Measurements from ENCODE around the gene KCNK13.

The KCNK13 gene

GRCh38 chr14:90091393-90091792 is 29.6 kb downstream of the KCNK13 start:
- no peak overlapping the region for H3K27ac ChIP-seq (ENCODE audit: low read length)
- no peak overlapping the region for H3K9ac ChIP-seq (ENCODE audit: low read depth, low read length)
- no peaks in the 10 kb centered on the region for H4K20me1 ChIP-seq (ENCODE audit: insufficient read depth, low read length)
- H3K4me1 ChIP-seq (ENCODE audit: insufficient read depth, low read length): no peaks in the 10 kb centered on the region
- H3K4me2 ChIP-seq (ENCODE audit: insufficient read depth, low read length): no peak overlapping the region
- H3K79me2 ChIP-seq (ENCODE audit: insufficient read depth, low read length): no peaks in the 10 kb centered on the region
- no peaks in the 10 kb centered on the region for H3K36me3 ChIP-seq (ENCODE audit: insufficient read depth, low read length)
- no peak for TF ChIP-seq EZH2 (IDR thresholded peaks at IDR 0.05; ENCODE audit: borderline replicate concordance, low read depth, low read length, severe bottlenecking)
- TF ChIP-seq CTCF (IDR thresholded peaks at IDR 0.05; ENCODE audit: borderline replicate concordance, extremely low read depth, low read length, poor library complexity, severe bottlenecking): no peak
- ATAC-seq (ENCODE audit: insufficient read depth, low read depth) (no peak), DNase-seq (no peak)
- H3K4me3 ChIP-seq (ENCODE audit: low read depth in 1 of 2, low read length in 2 of 2): no peak overlapping the region
- no peaks in the 10 kb centered on the region for H3K27me3 ChIP-seq (ENCODE audit: insufficient read depth, low read length, poor library complexity)
- H2AFZ ChIP-seq (ENCODE audit: low read depth, low read length): no peak overlapping the region
- no peaks in the 10 kb centered on the region for H3K9me3 ChIP-seq (ENCODE audit: insufficient read depth, low read length, severe bottlenecking)

- no peaks in the 10 kb centered on the region for H4K20me1 ChIP-seq (ENCODE audit: insufficient read depth, low read length)
- H3K4me2 ChIP-seq (ENCODE audit: insufficient read depth, low read length): no peak overlapping the region
- H3K9me3 ChIP-seq (ENCODE audit: insufficient read depth, low read length, severe bottlenecking): no peaks in the 10 kb centered on the region
- H3K79me2 ChIP-seq (ENCODE audit: insufficient read depth, low read length): no peaks in the 10 kb centered on the region
- TF ChIP-seq CTCF (IDR thresholded peaks at IDR 0.05; ENCODE audit: borderline replicate concordance, extremely low read depth, low read length, poor library complexity, severe bottlenecking) (no peak), EZH2 (IDR thresholded peaks at IDR 0.05; ENCODE audit: borderline replicate concordance, low read depth, low read length, severe bottlenecking) (no peak)
- H3K4me1 ChIP-seq (ENCODE audit: insufficient read depth, low read length): no peaks in the 10 kb centered on the region
- H2AFZ ChIP-seq (ENCODE audit: low read depth, low read length): no peak overlapping the region
- H3K27ac ChIP-seq (ENCODE audit: low read length): no peak overlapping the region
- no peak overlapping the region for H3K9ac ChIP-seq (ENCODE audit: low read depth, low read length)
- no peaks in the 10 kb centered on the region for H3K36me3 ChIP-seq (ENCODE audit: insufficient read depth, low read length)
- DNase-seq: no peak
- no peak for ATAC-seq (ENCODE audit: insufficient read depth, low read depth)
- H3K4me3 ChIP-seq (ENCODE audit: low read depth in 1 of 2, low read length in 2 of 2): no peak overlapping the region
- no peaks in the 10 kb centered on the region for H3K27me3 ChIP-seq (ENCODE audit: insufficient read depth, low read length, poor library complexity)
These were observed 32.3 kb downstream of the KCNK13 start for GRCh38 chr14:90093942-90094595.

GRCh38 chr14:90095096-90095495 is 33.3 kb downstream of the KCNK13 start:
- H3K79me2 ChIP-seq (ENCODE audit: insufficient read depth, low read length): no peaks in the 10 kb centered on the region

More at GRCh38 chr14:90095096-90095495, 33.3 kb downstream of the KCNK13 start:
- no peak overlapping the region for H3K27ac ChIP-seq (ENCODE audit: low read length)
- H3K9ac ChIP-seq (ENCODE audit: low read depth, low read length): no peak overlapping the region
- H3K4me1 ChIP-seq (ENCODE audit: insufficient read depth, low read length): no peaks in the 10 kb centered on the region
- TF ChIP-seq CTCF (IDR thresholded peaks at IDR 0.05; ENCODE audit: borderline replicate concordance, extremely low read depth, low read length, poor library complexity, severe bottlenecking) (no peak), EZH2 (IDR thresholded peaks at IDR 0.05; ENCODE audit: borderline replicate concordance, low read depth, low read length, severe bottlenecking) (no peak)
- ATAC-seq (ENCODE audit: insufficient read depth, low read depth) (no peak), DNase-seq (no peak)
- H3K27me3 ChIP-seq (ENCODE audit: insufficient read depth, low read length, poor library complexity): no peaks in the 10 kb centered on the region
- no peak overlapping the region for H3K4me2 ChIP-seq (ENCODE audit: insufficient read depth, low read length)
- no peaks in the 10 kb centered on the region for H3K36me3 ChIP-seq (ENCODE audit: insufficient read depth, low read length)
- no peaks in the 10 kb centered on the region for H4K20me1 ChIP-seq (ENCODE audit: insufficient read depth, low read length)
- H3K4me3 ChIP-seq (ENCODE audit: low read depth in 1 of 2, low read length in 2 of 2): no peak overlapping the region
- no peak overlapping the region for H2AFZ ChIP-seq (ENCODE audit: low read depth, low read length)
- no peaks in the 10 kb centered on the region for H3K9me3 ChIP-seq (ENCODE audit: insufficient read depth, low read length, severe bottlenecking)

Data from DND-41 (cell line).